ENCODE data around the gene UST. TPM values are rescaled to one million over a fixed set of nuclear protein-coding genes. Genes with fewer than 3 reads are reported as not detected.

Gene UST
- total RNA-seq, 1 donor from 2014 or later, result 5.2 TPM

DNA sequence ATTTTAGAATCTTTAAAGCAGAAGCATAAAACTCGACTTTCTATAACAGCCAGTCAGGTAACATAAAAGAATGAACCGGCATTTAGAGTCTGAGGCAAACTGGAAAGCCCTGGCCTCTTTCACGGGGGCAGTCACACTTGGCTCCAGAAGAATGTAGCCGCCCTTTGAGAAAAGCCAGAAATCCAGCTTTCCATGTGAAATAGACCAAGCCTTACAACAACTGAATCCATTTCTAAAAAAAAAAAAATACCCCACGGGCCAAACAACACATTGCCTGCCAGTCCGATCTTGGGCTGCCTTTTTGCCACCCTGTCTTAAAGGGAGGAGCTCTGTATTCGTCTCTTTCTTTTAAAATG is 317.8 kb downstream of the UST start:
- TF ChIP-seq, protein P1, sequence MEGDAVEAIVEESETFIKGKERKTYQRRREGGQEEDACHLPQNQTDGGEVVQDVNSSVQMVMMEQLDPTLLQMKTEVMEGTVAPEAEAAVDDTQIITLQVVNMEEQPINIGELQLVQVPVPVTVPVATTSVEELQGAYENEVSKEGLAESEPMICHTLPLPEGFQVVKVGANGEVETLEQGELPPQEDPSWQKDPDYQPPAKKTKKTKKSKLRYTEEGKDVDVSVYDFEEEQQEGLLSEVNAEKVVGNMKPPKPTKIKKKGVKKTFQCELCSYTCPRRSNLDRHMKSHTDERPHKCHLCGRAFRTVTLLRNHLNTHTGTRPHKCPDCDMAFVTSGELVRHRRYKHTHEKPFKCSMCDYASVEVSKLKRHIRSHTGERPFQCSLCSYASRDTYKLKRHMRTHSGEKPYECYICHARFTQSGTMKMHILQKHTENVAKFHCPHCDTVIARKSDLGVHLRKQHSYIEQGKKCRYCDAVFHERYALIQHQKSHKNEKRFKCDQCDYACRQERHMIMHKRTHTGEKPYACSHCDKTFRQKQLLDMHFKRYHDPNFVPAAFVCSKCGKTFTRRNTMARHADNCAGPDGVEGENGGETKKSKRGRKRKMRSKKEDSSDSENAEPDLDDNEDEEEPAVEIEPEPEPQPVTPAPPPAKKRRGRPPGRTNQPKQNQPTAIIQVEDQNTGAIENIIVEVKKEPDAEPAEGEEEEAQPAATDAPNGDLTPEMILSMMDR (IDR thresholded peaks at IDR 0.05; ENCODE audit: insufficient read depth, low read length, poor library complexity, severe bottlenecking), result no peak
- no peak for DNase-seq (ENCODE audit: low read depth)
- H3K27me3 ChIP-seq (ENCODE audit: control insufficient read depth, insufficient read depth, low read length), result no peaks in the 10 kb centered on the region

DNA sequence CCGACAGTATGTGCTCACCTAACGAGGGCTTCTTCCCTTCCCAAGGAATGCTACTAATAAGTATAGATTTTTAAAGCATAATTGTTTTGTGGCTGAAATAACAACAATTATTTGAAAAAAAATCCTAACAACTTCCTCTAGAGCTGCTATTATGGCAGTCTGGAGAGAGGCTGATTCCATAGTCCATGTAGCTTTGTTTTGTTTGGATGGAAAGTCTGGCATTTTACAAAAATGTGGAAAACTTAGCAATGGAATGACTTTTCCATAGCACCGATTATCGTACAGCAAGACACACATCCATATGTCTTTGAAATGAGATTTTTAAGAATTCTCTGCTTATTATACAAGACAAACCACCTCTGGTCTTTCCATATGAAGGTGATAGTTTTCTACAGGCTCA is 318.3 kb downstream of the UST start:
- DNase-seq (ENCODE audit: low read depth), result no peak
- H3K4me3 ChIP-seq (ENCODE audit: low read depth, low read length), result no peak overlapping the region
- no peaks in the 10 kb centered on the region for H3K36me3 ChIP-seq (ENCODE audit: control insufficient read depth, insufficient read depth, low read length)
- H3K27me3 ChIP-seq (ENCODE audit: control insufficient read depth, insufficient read depth, low read length), result no peaks in the 10 kb centered on the region
- TF ChIP-seq, protein P1 (IDR thresholded peaks at IDR 0.05; ENCODE audit: insufficient read depth, low read length, poor library complexity, severe bottlenecking), result no peak

More for the DNA sequence above, 317.8 kb downstream of the UST start:
- Histone ChIP-seq H3K36me3 (ENCODE audit: control insufficient read depth, insufficient read depth, low read length) (no peaks in the 10 kb centered on the region), H3K4me3 (ENCODE audit: low read depth, low read length) (no peak overlapping the region)

GRCh38 chr6:149065658-149066556 is 319.1 kb downstream of the UST start:
- TF ChIP-seq, protein P1 (IDR thresholded peaks at IDR 0.05; ENCODE audit: insufficient read depth, low read length, poor library complexity, severe bottlenecking), result no peak
- H3K36me3 ChIP-seq (ENCODE audit: control insufficient read depth, insufficient read depth, low read length), result no peaks in the 10 kb centered on the region
- DNase-seq (ENCODE audit: low read depth), result no peak
- no peaks in the 10 kb centered on the region for H3K27me3 ChIP-seq (ENCODE audit: control insufficient read depth, insufficient read depth, low read length)
- no peak overlapping the region for H3K4me3 ChIP-seq (ENCODE audit: low read depth, low read length)

- H3K4me3 ChIP-seq (ENCODE audit: low read depth, low read length), result no peak overlapping the region
- no peak for DNase-seq (ENCODE audit: low read depth)
- H3K36me3 ChIP-seq (ENCODE audit: control insufficient read depth, insufficient read depth, low read length), result no peaks in the 10 kb centered on the region
- H3K27me3 ChIP-seq (ENCODE audit: control insufficient read depth, insufficient read depth, low read length), result no peaks in the 10 kb centered on the region
- TF ChIP-seq, protein P1 (IDR thresholded peaks at IDR 0.05; ENCODE audit: insufficient read depth, low read length, poor library complexity, severe bottlenecking), result no peak
Measured at GRCh38 chr6:149071997-149072396, 325.2 kb downstream of the UST start.

DNA sequence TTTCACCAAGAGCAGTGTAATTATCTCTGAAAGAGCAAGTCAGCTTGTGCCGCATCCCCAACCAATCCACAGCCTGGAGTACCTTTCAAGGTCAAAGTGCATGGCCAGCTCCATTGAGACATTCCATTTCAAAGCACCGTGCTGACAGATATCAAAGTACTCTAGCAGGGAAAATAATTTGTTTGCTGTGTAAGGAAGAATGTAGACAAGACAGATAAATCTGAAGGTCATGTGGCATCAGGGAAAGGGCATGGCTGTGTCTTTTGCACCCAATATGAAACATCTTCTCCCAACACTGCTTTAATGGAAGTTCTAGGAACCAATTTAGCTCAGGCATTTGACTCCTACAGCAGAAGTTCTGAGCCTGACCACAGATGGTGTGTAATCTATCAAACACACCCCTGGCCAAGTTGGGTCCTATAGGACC is 328.0 kb downstream of the UST start:
- H3K36me3 ChIP-seq (ENCODE audit: control insufficient read depth, insufficient read depth, low read length), result no peaks in the 10 kb centered on the region
- DNase-seq (ENCODE audit: low read depth), result no peak
- TF ChIP-seq, protein P1 (IDR thresholded peaks at IDR 0.05; ENCODE audit: insufficient read depth, low read length, poor library complexity, severe bottlenecking), result no peak
- H3K4me3 ChIP-seq (ENCODE audit: low read depth, low read length), result no peak overlapping the region
- H3K27me3 ChIP-seq (ENCODE audit: control insufficient read depth, insufficient read depth, low read length), result no peaks in the 10 kb centered on the region
